Nephron progenitor cell (in vitro differentiated cells): ENCODE data around the gene SHISA3.

ENCODE experiments used
- DNase-seq: peaks from one replicate; pipeline ENCODE4 v3.0.0; 2021
- H3K27ac Mint-ChIP-seq: 2 replicates; pipeline ENCODE4 v1.8.0; 2021; ENCODE audit warnings: mild to moderate bottlenecking, moderate library complexity, mixed read lengths
- H3K27me3 Mint-ChIP-seq: 2 replicates; pipeline ENCODE4 v1.8.0; 2021; ENCODE audit warnings: mild to moderate bottlenecking, low read depth, mixed read lengths; ENCODE audit not compliant: poor library complexity
- H3K36me3 Mint-ChIP-seq: 2 replicates; pipeline ENCODE4 v1.8.0; 2021; ENCODE audit warnings: low read depth, mixed read lengths
- H3K4me1 Mint-ChIP-seq: 2 replicates; pipeline ENCODE4 v1.8.0; 2021; ENCODE audit warnings: mixed read lengths
- H3K4me3 Mint-ChIP-seq: 2 replicates; pipeline ENCODE4 v1.8.0; 2021; ENCODE audit warnings: mild to moderate bottlenecking, moderate library complexity, mixed read lengths
- H3K9me3 Mint-ChIP-seq: 2 replicates; pipeline ENCODE4 v1.8.0; 2021; ENCODE audit warnings: mild to moderate bottlenecking, moderate library complexity, mixed read lengths
- TF ChIP-seq, protein P1 (sequence below): fragments of 200-600 bp; sonication (generic); IDR thresholded peaks from 2 replicates; pipeline ENCODE4 v1.5.0; 2021; ENCODE audit warnings: antibody characterized with exemption

The SHISA3 gene

GRCh38 chr4:42436928-42437565, 39.8 kb downstream of the SHISA3 start:
- TF ChIP-seq, protein P1, sequence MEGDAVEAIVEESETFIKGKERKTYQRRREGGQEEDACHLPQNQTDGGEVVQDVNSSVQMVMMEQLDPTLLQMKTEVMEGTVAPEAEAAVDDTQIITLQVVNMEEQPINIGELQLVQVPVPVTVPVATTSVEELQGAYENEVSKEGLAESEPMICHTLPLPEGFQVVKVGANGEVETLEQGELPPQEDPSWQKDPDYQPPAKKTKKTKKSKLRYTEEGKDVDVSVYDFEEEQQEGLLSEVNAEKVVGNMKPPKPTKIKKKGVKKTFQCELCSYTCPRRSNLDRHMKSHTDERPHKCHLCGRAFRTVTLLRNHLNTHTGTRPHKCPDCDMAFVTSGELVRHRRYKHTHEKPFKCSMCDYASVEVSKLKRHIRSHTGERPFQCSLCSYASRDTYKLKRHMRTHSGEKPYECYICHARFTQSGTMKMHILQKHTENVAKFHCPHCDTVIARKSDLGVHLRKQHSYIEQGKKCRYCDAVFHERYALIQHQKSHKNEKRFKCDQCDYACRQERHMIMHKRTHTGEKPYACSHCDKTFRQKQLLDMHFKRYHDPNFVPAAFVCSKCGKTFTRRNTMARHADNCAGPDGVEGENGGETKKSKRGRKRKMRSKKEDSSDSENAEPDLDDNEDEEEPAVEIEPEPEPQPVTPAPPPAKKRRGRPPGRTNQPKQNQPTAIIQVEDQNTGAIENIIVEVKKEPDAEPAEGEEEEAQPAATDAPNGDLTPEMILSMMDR, result no peak
- H3K36me3 Mint-ChIP-seq, result no peaks in the 10 kb centered on the region
- peak overlapping the region; percentile 30 for H3K27ac Mint-ChIP-seq
- H3K4me3 Mint-ChIP-seq, result no peak overlapping the region
- peaks cover 37% of the 10 kb centered on the region for H3K4me1 Mint-ChIP-seq
- no peaks in the 10 kb centered on the region for H3K9me3 Mint-ChIP-seq
- H3K27me3 Mint-ChIP-seq, result peaks cover 4% of the 10 kb centered on the region
- DNase-seq, result no peak

DNA sequence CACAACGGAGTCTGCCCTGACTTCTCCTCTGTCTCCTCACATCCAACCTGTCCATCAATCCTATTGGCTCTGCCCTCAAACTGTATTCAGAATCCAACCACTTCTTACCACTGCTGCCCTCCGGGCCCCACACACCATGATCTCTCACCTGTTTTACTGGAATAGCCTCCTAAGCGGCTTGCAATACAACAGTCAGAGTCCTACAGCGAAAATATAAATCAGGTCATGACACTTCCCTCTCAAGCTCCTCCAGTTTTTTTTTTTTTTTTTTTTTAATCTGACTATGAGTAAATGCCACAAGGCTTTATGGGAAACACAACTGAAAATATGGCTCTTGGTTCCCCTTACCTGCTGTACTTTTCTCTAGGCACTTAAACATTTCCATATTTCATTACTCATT, 42.8 kb downstream of the SHISA3 start:
- Mint-ChIP-seq H3K27ac (no peak overlapping the region), H3K4me3 (no peak overlapping the region), H3K27me3 (peaks cover 8% of the 10 kb centered on the region), H3K4me1 (peaks cover 37% of the 10 kb centered on the region), H3K36me3 (no peaks in the 10 kb centered on the region), H3K9me3 (no peaks in the 10 kb centered on the region)
- TF ChIP-seq, protein P1, result no peak
- DNase-seq, result no peak

DNA sequence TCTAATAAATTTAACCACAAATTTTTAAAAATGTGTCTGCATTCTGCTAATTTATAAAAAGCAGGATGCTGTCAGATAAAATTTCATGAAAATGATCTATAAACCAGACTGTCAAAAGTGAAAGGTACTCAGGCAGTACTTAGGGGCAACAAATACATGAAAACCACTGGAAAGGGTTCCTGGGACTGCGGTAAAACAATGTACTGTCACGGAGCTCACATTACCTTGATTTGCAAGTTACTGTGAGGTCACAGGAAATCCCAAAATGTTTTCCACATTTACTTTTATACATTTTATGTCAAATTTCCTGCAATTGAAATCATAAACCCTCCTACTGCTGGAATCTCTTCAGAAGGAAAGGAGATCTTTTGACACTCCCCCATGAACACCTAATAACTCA, 45.3 kb downstream of the SHISA3 start:
- Mint-ChIP-seq H3K27me3 (peaks cover 6% of the 10 kb centered on the region), H3K9me3 (no peaks in the 10 kb centered on the region), H3K4me3 (no peak overlapping the region), H3K4me1 (peaks cover 23% of the 10 kb centered on the region), H3K27ac (peak overlapping the region; percentile 60), H3K36me3 (no peaks in the 10 kb centered on the region)
- TF ChIP-seq, protein P1, result no peak
- DNase-seq, result no peak

GRCh38 chr4:42445038-42445437, 47.8 kb downstream of the SHISA3 start:
- no peak for DNase-seq
- Mint-ChIP-seq H3K4me1 (peaks cover 3% of the 10 kb centered on the region), H3K36me3 (no peaks in the 10 kb centered on the region), H3K27ac (no peak overlapping the region), H3K4me3 (no peak overlapping the region), H3K27me3 (peaks cover 6% of the 10 kb centered on the region), H3K9me3 (no peaks in the 10 kb centered on the region)
- TF ChIP-seq, protein P1, result no peak

DNA sequence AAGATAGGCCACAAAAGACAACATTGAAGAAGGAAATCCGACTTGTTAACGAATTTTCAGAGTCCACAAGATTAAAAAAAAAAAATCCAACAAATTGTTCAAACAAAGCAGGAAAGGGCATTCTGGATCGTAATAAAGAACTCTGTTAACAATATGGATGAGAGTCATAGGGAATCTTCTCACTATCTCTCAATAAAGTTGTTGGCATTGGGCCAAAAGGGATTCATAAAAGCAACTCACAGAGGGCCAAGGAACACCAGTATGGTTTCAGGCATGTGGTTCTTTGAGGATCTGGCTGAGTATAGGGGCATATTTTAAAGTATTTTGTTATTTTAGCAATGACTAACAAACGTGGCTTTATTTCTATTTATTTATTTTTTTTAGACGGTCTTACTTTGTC, 49.5 kb downstream of the SHISA3 start:
- H3K9me3 Mint-ChIP-seq, result no peaks in the 10 kb centered on the region
- H3K36me3 Mint-ChIP-seq, result no peaks in the 10 kb centered on the region
- TF ChIP-seq, protein P1, result no peak
- DNase-seq, result no peak
- H3K27me3 Mint-ChIP-seq, result peaks cover 9% of the 10 kb centered on the region
- H3K4me1 Mint-ChIP-seq, result no peaks in the 10 kb centered on the region
- H3K27ac Mint-ChIP-seq, result peak overlapping the region; percentile 47
- H3K4me3 Mint-ChIP-seq, result no peak overlapping the region
